RCC 7860 (cell line): Measurements from ENCODE around the gene TSPAN3.

ENCODE experiments used
- DNase-seq: peaks from one replicate; pipeline ENCODE4 v3.0.0-alpha.2; 2015; ENCODE audit warnings: low spot score
- FAIRE-seq: peaks from 2 replicates; lab custom pipeline; 2012; peaks lifted over from hg19 to GRCh38; lab: Jason Lieb, UNC

TSPAN3 gene

DNA sequence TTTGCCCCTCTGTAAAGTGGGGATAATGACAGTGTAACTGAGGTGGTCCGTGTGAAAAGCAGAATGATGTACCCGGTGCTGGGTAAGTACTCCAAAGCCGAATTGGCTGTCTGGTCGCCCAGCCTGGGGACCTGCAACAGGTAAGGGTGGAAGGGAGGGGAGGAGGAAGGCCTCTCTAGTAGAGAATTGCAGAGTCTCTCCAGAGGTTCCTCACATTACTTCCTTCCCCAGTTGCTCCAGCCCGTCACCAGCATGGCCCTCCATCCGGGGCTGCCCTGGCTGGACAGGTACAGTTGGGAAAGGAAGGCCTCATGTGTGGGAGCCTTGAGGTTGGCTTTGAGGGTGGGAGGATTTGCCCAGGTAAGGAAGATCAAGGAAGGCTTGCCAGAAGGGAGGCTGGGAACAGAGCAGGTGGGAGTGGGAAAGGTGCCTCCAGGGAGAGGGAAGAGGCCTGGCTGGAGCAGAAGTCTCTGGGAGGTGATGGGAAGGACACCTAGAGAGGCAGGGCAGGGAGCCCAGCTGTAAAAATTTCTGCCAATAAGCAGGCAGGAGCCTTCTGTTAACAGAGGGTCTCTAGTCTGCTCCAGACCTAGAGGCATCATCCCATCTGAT is 77.7 kb downstream of the TSPAN3 start:
- FAIRE-seq (no peak), DNase-seq (no peak)

DNA sequence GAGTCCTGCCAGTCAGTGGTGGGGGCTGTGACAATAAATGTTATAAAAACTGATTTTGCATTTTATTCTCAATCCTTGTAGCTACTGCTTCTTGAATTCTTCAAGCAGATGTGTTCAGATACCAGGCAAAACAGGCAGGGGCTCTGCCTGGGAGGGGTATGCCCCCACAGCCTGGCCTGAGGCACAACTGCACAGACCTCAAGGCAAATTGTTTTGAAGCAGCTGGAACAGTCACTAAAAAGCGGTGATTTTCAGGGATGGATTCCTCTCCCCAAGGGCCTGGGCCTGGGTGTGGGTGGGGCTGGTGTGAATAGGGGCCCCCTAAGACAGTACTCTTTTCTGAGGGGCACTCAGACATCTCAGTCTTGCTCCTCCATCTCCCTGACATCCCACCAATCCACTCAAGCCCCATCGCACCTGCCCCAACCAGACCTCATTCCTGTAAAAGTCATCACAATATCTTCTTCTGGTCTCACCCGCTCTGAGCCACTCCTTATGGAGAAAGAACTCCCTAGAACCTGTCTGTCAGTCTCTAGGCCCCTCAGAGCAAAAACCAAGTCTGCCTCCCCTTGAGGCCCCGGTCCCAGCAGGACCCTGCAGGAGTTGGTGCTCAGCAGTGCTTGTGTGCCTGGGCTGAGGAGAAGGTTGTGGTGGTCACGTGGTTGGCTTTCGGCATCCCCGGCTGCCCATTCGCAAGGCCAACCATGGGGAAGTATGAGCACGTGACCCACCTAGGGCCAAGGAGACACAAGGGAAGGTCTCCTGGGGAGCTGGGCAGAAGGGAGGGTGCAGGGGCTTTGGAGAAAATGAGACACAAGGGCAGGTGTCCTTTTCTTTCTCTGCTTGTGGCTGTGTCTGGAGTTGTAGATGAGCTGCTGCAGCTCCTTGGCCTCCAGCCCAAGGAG is 78.9 kb downstream of the TSPAN3 start:
- no peak for FAIRE-seq
- DNase-seq: no peak
